A549 (cell line): ENCODE results near the gene CACNA1C. TPM values are rescaled to one million over a fixed set of nuclear protein-coding genes. Genes with fewer than 3 reads are reported as not detected.
A peak's percentile ranks its signal among the peaks of the same experiment; 100 is the strongest.

Experiments
- ATAC-seq, 2 experiments: fragments of 200-7000 bp in 1 of 2; fragments of >200 bp in 1 of 2; cut with Nextera tagmentation in 1 of 2; cut with Tn5 transposase in 1 of 2; 3 replicates each; pipeline versions ENCODE4 v1.8.0 to v1.9.1; 2018 to 2020; ENCODE audit warnings: mild to moderate bottlenecking in 1 of 2, moderate library complexity in 1 of 2
- CTCF ChIA-PET: fragments of 300-600 bp; sonication (Branson Sonifier 250); formaldehyde crosslinking; extraction: SDS; loops from one replicate; lab custom pipeline; 2021; ENCODE audit warnings: antibody characterized with exemption, inconsistent platforms; lab: Yijun Ruan, JAX
- POLR2A ChIA-PET: fragments of 350-600 bp; formaldehyde crosslinking; extraction: SDS; loops from one replicate; lab custom pipeline; 2021; ENCODE audit warnings: antibody characterized with exemption, inconsistent platforms; lab: Yijun Ruan, JAX
- DNase-seq, 2 experiments: peaks; one replicate each; pipeline versions ENCODE4 v3.0.0 to v3.0.0-alpha.2; 2011 to 2016; ENCODE audit warnings: low read depth in 1 of 2, low spot score in 1 of 2
- FAIRE-seq: peaks from 2 replicates; lab custom pipeline; 2011; peaks lifted over from hg19 to GRCh38; lab: Jason Lieb, UNC
- H3K27ac ChIP-seq, 2 experiments: fragments of >200 bp; sonication (Bioruptor Twin); formaldehyde crosslinking; 3 replicates each; pipeline ENCODE4 v1.5.1; 2016 to 2017
- H3K4me1 ChIP-seq: fragments of >200 bp; sonication (Bioruptor Twin); formaldehyde crosslinking; 3 replicates; pipeline ENCODE4 v1.6.1; 2016
- H3K4me2 ChIP-seq: fragments of >200 bp; sonication (Bioruptor Twin); formaldehyde crosslinking; 3 replicates; pipeline ENCODE4 v1.6.1; 2016
- H3K4me3 ChIP-seq: fragments of >200 bp; sonication (Bioruptor Twin); formaldehyde crosslinking; 3 replicates; pipeline ENCODE4 v1.5.1; 2016
- H3K9me3 ChIP-seq: fragments of >200 bp; sonication (Bioruptor Twin); formaldehyde crosslinking; 3 replicates; pipeline ENCODE4 v1.6.1; 2016
- BHLHE40 ChIP-seq: IDR thresholded peaks from 2 replicates; pipeline ENCODE4 v1.6.1; 2012; ENCODE audit warnings: low read depth, low read length, inconsistent platforms
- CBX8 ChIP-seq: fragments of 200-600 bp; sonication (generic); IDR thresholded peaks from 2 replicates; pipeline ENCODE4 v1.6.1; 2016
- CHD2 ChIP-seq: fragments of 150-350 bp; IDR thresholded peaks from 2 replicates; pipeline ENCODE4 v1.6.1; 2014; ENCODE audit warnings: low read length; ENCODE audit not compliant: partially characterized antibody
- CHD4 ChIP-seq: fragments of 200-600 bp; sonication (generic); IDR thresholded peaks from 2 replicates; pipeline ENCODE4 v1.6.1; 2016; ENCODE audit warnings: antibody characterized with exemption, mild to moderate bottlenecking, borderline replicate concordance
- EHF ChIP-seq: fragments of 250-450 bp; sonication (Bioruptor Pico); IDR thresholded peaks from 2 replicates; pipeline ENCODE4 v1.5.0; 2020; ENCODE audit warnings: mild to moderate bottlenecking
- FOSB ChIP-seq: fragments of 250-450 bp; sonication (Bioruptor Pico); IDR thresholded peaks from 2 replicates; pipeline ENCODE4 v1.5.0; 2020; ENCODE audit warnings: mild to moderate bottlenecking, moderate library complexity
- FOSL2 ChIP-seq, 2 experiments: fragments of 450-650 bp in 1 of 2; fragments of >200 bp in 1 of 2; sonication (Bioruptor Twin) in 1 of 2; formaldehyde crosslinking; IDR thresholded peaks; 2 replicates each; pipeline versions ENCODE4 v1.5.0 to v1.6.1; 2016 to 2020; ENCODE audit warnings: mild to moderate bottlenecking in 1 of 2, moderate library complexity in 1 of 2
- GATA3 ChIP-seq: IDR thresholded peaks from 2 replicates; pipeline ENCODE4 v1.6.1; 2012; ENCODE audit warnings: borderline replicate concordance
- HDAC2 ChIP-seq: fragments of 200-600 bp; sonication (generic); IDR thresholded peaks from 2 replicates; pipeline ENCODE4 v1.6.1; 2016
- HEYL ChIP-seq: fragments of 250-450 bp; sonication (Bioruptor Pico); IDR thresholded peaks from 2 replicates; pipeline ENCODE4 v1.8.0; 2021; ENCODE audit warnings: mild to moderate bottlenecking, moderate library complexity
- HOXB13 ChIP-seq: fragments of 250-450 bp; sonication (Bioruptor Pico); IDR thresholded peaks from 2 replicates; pipeline ENCODE4 v1.5.0; 2020; ENCODE audit warnings: low read depth, mild to moderate bottlenecking, moderate library complexity
- MAZ ChIP-seq: fragments of 150-350 bp; IDR thresholded peaks from 2 replicates; pipeline ENCODE4 v1.6.1; 2014; ENCODE audit warnings: antibody characterized with exemption, low read depth, low read length, borderline replicate concordance
- NFE2L2 ChIP-seq: fragments of 150-350 bp; conservative IDR thresholded peaks from 2 replicates; pipeline ENCODE4 v1.6.1; 2014; ENCODE audit warnings: low read length
- NPAS2 ChIP-seq: fragments of 250-450 bp; sonication (Bioruptor Pico); IDR thresholded peaks from 2 replicates; pipeline ENCODE4 v1.8.0; 2022; ENCODE audit warnings: mild to moderate bottlenecking, moderate library complexity, borderline replicate concordance
- NR3C1 ChIP-seq: fragments of >200 bp; sonication (Bioruptor Twin); formaldehyde crosslinking; IDR thresholded peaks from 3 replicates; pipeline ENCODE4 v1.6.1; 2017
- RAD21 ChIP-seq, 2 experiments: fragments of >200 bp in 1 of 2; sonication (Bioruptor Twin) in 1 of 2; formaldehyde crosslinking in 1 of 2; IDR thresholded peaks in 1 of 2; conservative IDR thresholded peaks in 1 of 2; 2 replicates in 1 of 2; 3 replicates in 1 of 2; pipeline ENCODE4 v1.6.1; 2012 to 2018; ENCODE audit warnings: inconsistent platforms in 1 of 2
- RFX5 ChIP-seq: fragments of 450-650 bp; IDR thresholded peaks from 2 replicates; pipeline ENCODE4 v1.7.1; 2014; ENCODE audit warnings: antibody characterized with exemption, mild to moderate bottlenecking, moderate library complexity
- SREBF2 ChIP-seq: fragments of 450-650 bp; IDR thresholded peaks from 2 replicates; pipeline ENCODE4 v1.6.1; 2014; ENCODE audit warnings: mild to moderate bottlenecking, moderate library complexity
- TFCP2L1 ChIP-seq: fragments of 250-450 bp; sonication (Bioruptor Pico); IDR thresholded peaks from 2 replicates; pipeline ENCODE4 v1.5.0; 2021; ENCODE audit warnings: mild to moderate bottlenecking
- ZSCAN20 ChIP-seq: fragments of 250-450 bp; sonication (Bioruptor Pico); IDR thresholded peaks from 2 replicates; pipeline ENCODE4 v1.8.0; 2022; ENCODE audit warnings: mild to moderate bottlenecking, moderate library complexity
- WGBS: methylation state at CpG from one replicate; pipeline ENCODE4 v1.1.6; 2017; ENCODE audit errors: missing lambda C conversion rate; 5-methylcytosine and 5-hydroxymethylcytosine counted together
- polyA plus RNA-seq, 4 experiments: library from polyadenylated mRNA; depleted of rRNA in 3 of 4; stranded (reverse); fragments of >200 nt; fragmentation: RNase III in 1 of 4; extraction: RNeasy Plus Mini Kit Qiagen cat#74134 plus additional on column Dnase treatment in 1 of 4; gene quantifications; 2 replicates in 3 of 4; 3 replicates in 1 of 4; pipeline ENCODE4 v1.2.3, GENCODE V29; 2011 to 2017
- TF ChIP-seq, protein P1 (sequence below): IDR thresholded peaks from 2 replicates; pipeline ENCODE4 v1.6.1; 2012; ENCODE audit warnings: low read depth, borderline replicate concordance
- TF ChIP-seq, protein P2 (sequence below): fragments of 250-450 bp; sonication (Bioruptor Pico); IDR thresholded peaks from 2 replicates; pipeline ENCODE4 v1.5.0; 2021; ENCODE audit warnings: mild to moderate bottlenecking, moderate library complexity, borderline replicate concordance
- TF ChIP-seq, protein P3 (sequence below): fragments of >200 bp; sonication (Bioruptor Twin); formaldehyde crosslinking; IDR thresholded peaks from 2 replicates; pipeline ENCODE4 v1.6.1; 2016
- TF ChIP-seq, protein P4 (sequence below): fragments of 150-350 bp; IDR thresholded peaks from 2 replicates; pipeline ENCODE4 v1.6.1; 2014; ENCODE audit warnings: low read depth, mild to moderate bottlenecking, low read length
- TF ChIP-seq, protein P5 (sequence below): fragments of 200-600 bp; sonication (generic); IDR thresholded peaks from 2 replicates; pipeline ENCODE4 v1.6.1; 2016; ENCODE audit warnings: antibody characterized with exemption, mild to moderate bottlenecking, moderate library complexity

The CACNA1C gene
- polyA plus RNA-seq, 2 of the 4 experiments (the other 2 are of a cell fraction) = not detected

DNA sequence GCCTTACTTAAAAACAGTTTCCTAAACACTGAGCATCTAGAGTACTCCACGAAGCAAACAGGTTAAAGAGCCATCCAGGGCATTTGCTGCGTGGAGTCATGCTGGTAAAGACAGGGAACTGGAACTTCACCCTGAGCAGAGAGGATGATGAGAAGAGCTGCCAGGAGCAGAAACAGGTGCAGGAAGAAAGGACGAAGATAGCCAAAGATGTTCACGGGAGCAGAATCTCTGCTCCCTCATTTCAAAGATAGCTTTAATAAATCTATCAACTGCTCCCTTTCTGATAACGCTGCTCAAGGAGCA, 461.2 kb downstream of the CACNA1C start:
- FAIRE-seq (no peak), ATAC-seq (no peak), DNase-seq (no peak)
- Histone ChIP-seq H3K9me3 (no peaks in the 10 kb centered on the region), H3K27ac (no peak overlapping the region), H3K4me3 (no peak overlapping the region), H3K4me2 (no peak overlapping the region), H3K4me1 (no peaks in the 10 kb centered on the region)
- POLR2A ChIA-PET = no interaction called here
- CTCF ChIA-PET = no interaction called here
- TF ChIP-seq FOSL2 (IDR thresholded peaks at IDR 0.05) (no peak), FOSL2 (CRISPR knock-in tag; IDR thresholded peaks at IDR 0.05) (no peak), BHLHE40 (no peak), HDAC2 (no peak), CBX8 (no peak), NFE2L2 (no peak), RFX5 (no peak), CHD4 (no peak), TFCP2L1 (CRISPR knock-in tag) (no peak), MAZ (no peak), EHF (no peak), NR3C1 (no peak), ZSCAN20 (CRISPR knock-in tag) (no peak), CHD2 (no peak), SREBF2 (no peak), HEYL (CRISPR knock-in tag) (no peak), FOSB (no peak)
- TF ChIP-seq, protein P1, sequence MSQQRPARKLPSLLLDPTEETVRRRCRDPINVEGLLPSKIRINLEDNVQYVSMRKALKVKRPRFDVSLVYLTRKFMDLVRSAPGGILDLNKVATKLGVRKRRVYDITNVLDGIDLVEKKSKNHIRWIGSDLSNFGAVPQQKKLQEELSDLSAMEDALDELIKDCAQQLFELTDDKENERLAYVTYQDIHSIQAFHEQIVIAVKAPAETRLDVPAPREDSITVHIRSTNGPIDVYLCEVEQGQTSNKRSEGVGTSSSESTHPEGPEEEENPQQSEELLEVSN = no peak
- TF ChIP-seq, protein P2, sequence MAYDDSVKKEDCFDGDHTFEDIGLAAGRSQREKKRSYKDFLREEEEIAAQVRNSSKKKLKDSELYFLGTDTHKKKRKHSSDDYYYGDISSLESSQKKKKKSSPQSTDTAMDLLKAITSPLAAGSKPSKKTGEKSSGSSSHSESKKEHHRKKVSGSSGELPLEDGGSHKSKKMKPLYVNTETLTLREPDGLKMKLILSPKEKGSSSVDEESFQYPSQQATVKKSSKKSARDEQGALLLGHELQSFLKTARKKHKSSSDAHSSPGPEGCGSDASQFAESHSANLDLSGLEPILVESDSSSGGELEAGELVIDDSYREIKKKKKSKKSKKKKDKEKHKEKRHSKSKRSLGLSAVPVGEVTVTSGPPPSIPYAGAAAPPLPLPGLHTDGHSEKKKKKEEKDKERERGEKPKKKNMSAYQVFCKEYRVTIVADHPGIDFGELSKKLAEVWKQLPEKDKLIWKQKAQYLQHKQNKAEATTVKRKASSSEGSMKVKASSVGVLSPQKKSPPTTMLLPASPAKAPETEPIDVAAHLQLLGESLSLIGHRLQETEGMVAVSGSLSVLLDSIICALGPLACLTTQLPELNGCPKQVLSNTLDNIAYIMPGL (CRISPR knock-in tag) = no peak
- TF ChIP-seq, protein P3, sequence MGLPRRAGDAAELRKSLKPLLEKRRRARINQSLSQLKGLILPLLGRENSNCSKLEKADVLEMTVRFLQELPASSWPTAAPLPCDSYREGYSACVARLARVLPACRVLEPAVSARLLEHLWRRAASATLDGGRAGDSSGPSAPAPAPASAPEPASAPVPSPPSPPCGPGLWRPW = no peak
- TF ChIP-seq, protein P4, sequence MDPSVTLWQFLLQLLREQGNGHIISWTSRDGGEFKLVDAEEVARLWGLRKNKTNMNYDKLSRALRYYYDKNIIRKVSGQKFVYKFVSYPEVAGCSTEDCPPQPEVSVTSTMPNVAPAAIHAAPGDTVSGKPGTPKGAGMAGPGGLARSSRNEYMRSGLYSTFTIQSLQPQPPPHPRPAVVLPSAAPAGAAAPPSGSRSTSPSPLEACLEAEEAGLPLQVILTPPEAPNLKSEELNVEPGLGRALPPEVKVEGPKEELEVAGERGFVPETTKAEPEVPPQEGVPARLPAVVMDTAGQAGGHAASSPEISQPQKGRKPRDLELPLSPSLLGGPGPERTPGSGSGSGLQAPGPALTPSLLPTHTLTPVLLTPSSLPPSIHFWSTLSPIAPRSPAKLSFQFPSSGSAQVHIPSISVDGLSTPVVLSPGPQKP = no peak
- 5% methylated on average over 5 of the region's 5 CpGs for WGBS

DNA sequence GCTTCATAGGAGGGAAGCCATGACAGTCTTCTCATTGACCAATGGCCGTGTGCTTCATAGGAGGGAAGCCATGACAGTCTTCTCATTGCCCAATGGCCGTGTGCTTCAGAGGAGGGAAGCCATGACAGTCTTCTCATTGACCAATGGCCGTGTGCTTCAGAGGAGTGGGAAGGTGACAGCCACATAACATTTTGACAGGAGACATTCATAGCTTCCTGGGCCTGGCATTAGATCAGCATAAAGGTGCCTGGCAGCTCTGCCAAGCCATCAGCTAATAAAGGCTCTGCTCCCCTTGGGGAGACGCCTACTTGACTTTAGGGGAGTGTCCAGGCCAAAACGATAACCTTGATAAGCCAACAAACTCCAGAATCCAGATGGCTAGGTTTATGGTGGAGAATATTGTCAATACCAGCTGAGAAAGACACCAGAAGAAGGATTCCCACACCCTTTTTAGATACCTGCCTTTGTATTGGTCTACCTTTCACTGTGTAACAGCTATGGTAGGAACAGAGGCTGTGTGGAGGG, 468.0 kb downstream of the CACNA1C start:
- ATAC-seq (no peak), DNase-seq (peak in 1 of 2 experiments; percentile 5), FAIRE-seq (no peak)
- H3K4me1 ChIP-seq = no peaks in the 10 kb centered on the region
- ChIA-PET CTCF (no interaction called here), POLR2A (no interaction called here)
- 0 out of 3 replicates have a peak, but pooled peaks cover 4% of the 10 kb centered on the region for H3K9me3 ChIP-seq
- H3K4me3 ChIP-seq = no peak overlapping the region
- no peak overlapping the region for H3K27ac ChIP-seq
- no peak overlapping the region for H3K4me2 ChIP-seq
- WGBS = 6% methylated on average over 5 of the region's 5 CpGs
- TF ChIP-seq ZSCAN20 (CRISPR knock-in tag) (no peak), HEYL (CRISPR knock-in tag) (no peak), HOXB13 (no peak), NPAS2 (CRISPR knock-in tag) (no peak)

DNA sequence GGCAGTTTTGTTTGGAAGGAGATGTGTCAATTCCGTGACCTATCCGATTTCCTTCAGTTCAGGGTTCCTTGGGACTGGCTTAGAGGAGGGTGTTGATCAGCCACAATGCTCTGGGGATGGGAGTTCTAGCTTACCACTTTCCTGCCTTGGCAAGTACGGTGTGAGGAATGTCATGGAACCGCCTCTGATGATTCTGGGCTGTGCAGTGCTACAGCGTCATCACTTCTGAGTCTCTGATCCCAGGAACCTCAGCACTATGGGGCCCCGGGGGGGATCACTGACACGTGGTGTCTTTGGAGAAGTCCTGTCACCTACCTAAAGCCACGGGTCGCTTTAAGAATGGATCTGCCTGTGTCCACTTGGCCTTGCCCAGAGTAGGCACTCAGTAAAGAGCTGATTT, 470.5 kb downstream of the CACNA1C start:
- H3K4me3 ChIP-seq = no peak overlapping the region
- H3K4me2 ChIP-seq = no peak overlapping the region
- H3K9me3 ChIP-seq = 0 out of 3 replicates have a peak, but pooled peaks cover 4% of the 10 kb centered on the region
- POLR2A ChIA-PET = no interaction called here
- ATAC-seq = no peak
- WGBS = 15% methylated on average over 9 of the region's 9 CpGs
- no peak overlapping the region for H3K27ac ChIP-seq
- FAIRE-seq = no peak
- DNase-seq = no peak
- CTCF ChIA-PET = no interaction called here
- H3K4me1 ChIP-seq = no peaks in the 10 kb centered on the region
- TF ChIP-seq HEYL (CRISPR knock-in tag) = no peak
- TF ChIP-seq, protein P1 = no peak
- TF ChIP-seq, protein P2 (CRISPR knock-in tag) = no peak
- TF ChIP-seq RFX5 = no peak
- TF ChIP-seq GATA3 = no peak
- TF ChIP-seq, protein P5, sequence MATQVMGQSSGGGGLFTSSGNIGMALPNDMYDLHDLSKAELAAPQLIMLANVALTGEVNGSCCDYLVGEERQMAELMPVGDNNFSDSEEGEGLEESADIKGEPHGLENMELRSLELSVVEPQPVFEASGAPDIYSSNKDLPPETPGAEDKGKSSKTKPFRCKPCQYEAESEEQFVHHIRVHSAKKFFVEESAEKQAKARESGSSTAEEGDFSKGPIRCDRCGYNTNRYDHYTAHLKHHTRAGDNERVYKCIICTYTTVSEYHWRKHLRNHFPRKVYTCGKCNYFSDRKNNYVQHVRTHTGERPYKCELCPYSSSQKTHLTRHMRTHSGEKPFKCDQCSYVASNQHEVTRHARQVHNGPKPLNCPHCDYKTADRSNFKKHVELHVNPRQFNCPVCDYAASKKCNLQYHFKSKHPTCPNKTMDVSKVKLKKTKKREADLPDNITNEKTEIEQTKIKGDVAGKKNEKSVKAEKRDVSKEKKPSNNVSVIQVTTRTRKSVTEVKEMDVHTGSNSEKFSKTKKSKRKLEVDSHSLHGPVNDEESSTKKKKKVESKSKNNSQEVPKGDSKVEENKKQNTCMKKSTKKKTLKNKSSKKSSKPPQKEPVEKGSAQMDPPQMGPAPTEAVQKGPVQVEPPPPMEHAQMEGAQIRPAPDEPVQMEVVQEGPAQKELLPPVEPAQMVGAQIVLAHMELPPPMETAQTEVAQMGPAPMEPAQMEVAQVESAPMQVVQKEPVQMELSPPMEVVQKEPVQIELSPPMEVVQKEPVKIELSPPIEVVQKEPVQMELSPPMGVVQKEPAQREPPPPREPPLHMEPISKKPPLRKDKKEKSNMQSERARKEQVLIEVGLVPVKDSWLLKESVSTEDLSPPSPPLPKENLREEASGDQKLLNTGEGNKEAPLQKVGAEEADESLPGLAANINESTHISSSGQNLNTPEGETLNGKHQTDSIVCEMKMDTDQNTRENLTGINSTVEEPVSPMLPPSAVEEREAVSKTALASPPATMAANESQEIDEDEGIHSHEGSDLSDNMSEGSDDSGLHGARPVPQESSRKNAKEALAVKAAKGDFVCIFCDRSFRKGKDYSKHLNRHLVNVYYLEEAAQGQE = no peak
- TF ChIP-seq RAD21 (conservative IDR thresholded peaks at IDR 0.05 in 1 of 2, IDR thresholded peaks at IDR 0.05 in 1 of 2) = no peak
